Liver (tissue), 9 donors: ENCODE measurements around the gene PEX6. TPM values are rescaled to one million over a fixed set of nuclear protein-coding genes. Genes with fewer than 3 reads are reported as not detected.

Experiments
- DNase-seq: peaks from one replicate; pipeline ENCODE4 v3.0.0-alpha.2; 2017; ENCODE audit warnings: low spot score
- H3K27ac ChIP-seq, 2 donors: one replicate each; pipeline ENCODE4 v1.7.0; 2013; ENCODE audit warnings: inconsistent platforms in 2 of 2, low read length in 2 of 2, control low read depth in 1 of 2, low read depth in 1 of 2, mild to moderate bottlenecking in 1 of 2
- H3K27me3 ChIP-seq, 4 donors: one replicate each; pipeline versions ENCODE4 v1.6.1 to v1.7.0; 2013; ENCODE audit warnings: low read length in 3 of 4, inconsistent platforms in 1 of 4, mild to moderate bottlenecking in 1 of 4, moderate library complexity in 1 of 4; ENCODE audit not compliant: control insufficient read depth in 4 of 4, insufficient read depth in 4 of 4
- H3K36me3 ChIP-seq, 4 donors: one replicate each; pipeline versions ENCODE4 v1.6.1 to v1.7.0; 2013; ENCODE audit warnings: low read length in 3 of 4, mild to moderate bottlenecking in 3 of 4, low read depth in 1 of 4, moderate library complexity in 1 of 4; ENCODE audit not compliant: control insufficient read depth in 4 of 4, insufficient read depth in 3 of 4
- H3K4me1 ChIP-seq, 4 donors: one replicate each; pipeline versions ENCODE4 v1.6.1 to v1.7.0; 2013; ENCODE audit warnings: low read length in 3 of 4, mild to moderate bottlenecking in 3 of 4, moderate library complexity in 1 of 4; ENCODE audit not compliant: control insufficient read depth in 4 of 4, insufficient read depth in 4 of 4
- H3K4me3 ChIP-seq, 3 donors: one replicate each; pipeline versions ENCODE4 v1.6.1 to v1.7.0; 2013; ENCODE audit warnings: low read length in 3 of 3, control low read depth in 1 of 3, low read depth in 1 of 3, mild to moderate bottlenecking in 1 of 3
- H3K9ac ChIP-seq, 2 donors: one replicate each; pipeline ENCODE4 v1.7.0; 2013; ENCODE audit warnings: low read length in 2 of 2, mild to moderate bottlenecking in 2 of 2, moderate library complexity in 2 of 2, control low read depth in 1 of 2, low read depth in 1 of 2
- H3K9me3 ChIP-seq, 4 donors: one replicate each; pipeline versions ENCODE4 v1.6.1 to v1.7.0; 2013; ENCODE audit warnings: low read length in 3 of 4; ENCODE audit not compliant: control insufficient read depth in 4 of 4
- ATF3 ChIP-seq: IDR thresholded peaks from 2 replicates; pipeline ENCODE4 v1.6.1; 2016; ENCODE audit warnings: antibody characterized with exemption
- CTCF ChIP-seq: fragments of 150-350 bp; IDR thresholded peaks from 2 replicates; pipeline ENCODE4 v1.5.1; 2017; ENCODE audit warnings: improper control_type of control experiment, low read depth, low read length; ENCODE audit not compliant: missing input control
- EGR1 ChIP-seq, 2 donors: IDR thresholded peaks; 2 replicates each; pipeline ENCODE4 v1.6.1; 2016 to 2018; ENCODE audit warnings: antibody characterized with exemption in 2 of 2, low read depth in 2 of 2
- FOXA1 ChIP-seq: IDR thresholded peaks from 2 replicates; pipeline ENCODE4 v1.6.1; 2016; ENCODE audit warnings: antibody characterized with exemption
- FOXA2 ChIP-seq: IDR thresholded peaks from 2 replicates; pipeline ENCODE4 v1.6.1; 2016; ENCODE audit warnings: antibody characterized with exemption
- GABPA ChIP-seq, 2 donors: IDR thresholded peaks in 1 of 2; conservative IDR thresholded peaks in 1 of 2; 2 replicates each; pipeline ENCODE4 v1.6.1; 2016; ENCODE audit warnings: antibody characterized with exemption in 2 of 2, mild to moderate bottlenecking in 1 of 2, moderate library complexity in 1 of 2
- HNF4A ChIP-seq, 2 donors: conservative IDR thresholded peaks; 2 replicates each; pipeline ENCODE4 v1.6.1; 2016; ENCODE audit warnings: antibody characterized with exemption in 2 of 2, mild to moderate bottlenecking in 2 of 2
- HNF4G ChIP-seq: IDR thresholded peaks from 2 replicates; pipeline ENCODE4 v1.6.1; 2016; ENCODE audit warnings: antibody characterized with exemption
- JUND ChIP-seq, 2 donors: IDR thresholded peaks; 2 replicates each; pipeline ENCODE4 v1.6.1; 2016; ENCODE audit warnings: antibody characterized with exemption in 2 of 2
- MAX ChIP-seq: IDR thresholded peaks from 2 replicates; pipeline ENCODE4 v1.6.1; 2016; ENCODE audit warnings: antibody characterized with exemption
- NR2F2 ChIP-seq: IDR thresholded peaks from 2 replicates; pipeline ENCODE4 v1.6.1; 2016; ENCODE audit warnings: antibody characterized with exemption
- RAD21 ChIP-seq, 2 donors: IDR thresholded peaks; 2 replicates each; pipeline ENCODE4 v1.6.1; 2016; ENCODE audit warnings: antibody characterized with exemption in 2 of 2, mild to moderate bottlenecking in 2 of 2
- REST ChIP-seq: IDR thresholded peaks from 2 replicates; pipeline ENCODE4 v1.6.1; 2016; ENCODE audit warnings: antibody characterized with exemption, mild to moderate bottlenecking
- RXRA ChIP-seq, 2 donors: IDR thresholded peaks; 2 replicates each; pipeline ENCODE4 v1.6.1; 2017 to 2018; ENCODE audit warnings: antibody characterized with exemption in 2 of 2, mild to moderate bottlenecking in 1 of 2
- SP1 ChIP-seq: IDR thresholded peaks from 2 replicates; pipeline ENCODE4 v1.6.1; 2018; ENCODE audit warnings: antibody characterized with exemption, mild to moderate bottlenecking
- TAF1 ChIP-seq: conservative IDR thresholded peaks from 2 replicates; pipeline ENCODE4 v1.6.1; 2016; ENCODE audit warnings: antibody characterized with exemption, mild to moderate bottlenecking
- YY1 ChIP-seq: IDR thresholded peaks from 2 replicates; pipeline ENCODE4 v1.6.1; 2016; ENCODE audit warnings: antibody characterized with exemption, mild to moderate bottlenecking
- ZBTB33 ChIP-seq: IDR thresholded peaks from 2 replicates; pipeline ENCODE4 v1.6.1; 2016; ENCODE audit warnings: antibody characterized with exemption
- WGBS: extraction: QIAGEN DNeasy Blood & Tissue Kit; methylation state at CpG from one replicate; pipeline ENCODE4 v1.1.7; 2013; 5-methylcytosine and 5-hydroxymethylcytosine counted together
- polyA plus RNA-seq, 2 donors: library from polyadenylated mRNA; stranded (reverse) in 1 of 2; unstranded in 1 of 2; fragments of 200-250 nt in 1 of 2; fragments of >200 nt in 1 of 2; fragmentation: Nextera tagmentation in 1 of 2; extraction: Ambion mirVana in 1 of 2; gene quantifications; one replicate each; pipeline versions ENCODE4 v1.2.1 to v1.2.3, GENCODE V29; 2013 to 2015
- total RNA-seq, 2 donors: library from RNA; depleted of rRNA; stranded (reverse); fragments of >200 nt; gene quantifications; one replicate each; pipeline ENCODE4 v1.2.3, GENCODE V29; 2014
- donor health status: healthy.
- donor health status: healthy.
- donor health status: healthy.
- donor health status: healthy.
- donor health status: healthy.

The PEX6 gene
- total and polyA plus RNA-seq, 4 donors: 5.4 to 20.7 (median 15.2) TPM

GRCh38 chr6:42937548-42938427, 41.2 kb downstream of the PEX6 start:
- no peak for DNase-seq
- Histone ChIP-seq H3K27me3 (no peaks in the 10 kb centered on the region), H3K27ac (peak overlapping the region; percentile 9 to 83), H3K4me1 (peaks cover 23 to 65% (median 55%) of the 10 kb centered on the region in 4 donors), H3K36me3 (peaks cover 2 to 19% (median 5%) of the 10 kb centered on the region in 4 donors), H3K4me3 (no peak overlapping the region), H3K9me3 (no peaks in the 10 kb centered on the region), H3K9ac (no peak overlapping the region)
- no peak for TF ChIP-seq HNF4G
- no peak for TF ChIP-seq GABPA (IDR thresholded peaks at IDR 0.05 in 1 of 2, conservative IDR thresholded peaks at IDR 0.05 in 1 of 2)
- peak; percentile 40 to 52 for TF ChIP-seq HNF4A (conservative IDR thresholded peaks at IDR 0.05)
- peak; percentile 69 for TF ChIP-seq SP1
- peak; percentile 47 for TF ChIP-seq MAX
- peak; percentile 71 to 90 for TF ChIP-seq RXRA (IDR thresholded peaks at IDR 0.05)
- TF ChIP-seq JUND (IDR thresholded peaks at IDR 0.05): no peak
- WGBS: 64% methylated on average over 13 of the region's 13 CpGs

GRCh38 chr6:42936398-42936797, 42.6 kb downstream of the PEX6 start:
- TF ChIP-seq YY1 (no peak), HNF4A (conservative IDR thresholded peaks at IDR 0.05) (peak in 1 of 2 donors; percentile 13), ATF3 (no peak), RXRA (IDR thresholded peaks at IDR 0.05) (peak; percentile 24 to 41), GABPA (IDR thresholded peaks at IDR 0.05 in 1 of 2, conservative IDR thresholded peaks at IDR 0.05 in 1 of 2) (no peak), FOXA1 (no peak), SP1 (peak; percentile 13), RAD21 (IDR thresholded peaks at IDR 0.05) (no peak), CTCF (no peak), REST (no peak), ZBTB33 (no peak), MAX (no peak), TAF1 (no peak), FOXA2 (no peak), NR2F2 (no peak), JUND (IDR thresholded peaks at IDR 0.05) (no peak), EGR1 (IDR thresholded peaks at IDR 0.05; ENCODE audit: low read depth in 2 of 2) (no peak), HNF4G (no peak)
- DNase-seq: no peak
- H3K36me3 ChIP-seq: peaks cover 2 to 19% (median 5%) of the 10 kb centered on the region in 4 donors
- H3K27ac ChIP-seq: no peak overlapping the region
- H3K9ac ChIP-seq: no peak overlapping the region
- 67% methylated on average over 11 of the region's 11 CpGs for WGBS
- H3K9me3 ChIP-seq: no peaks in the 10 kb centered on the region
- H3K4me3 ChIP-seq: no peak overlapping the region
- peaks cover 21 to 61% (median 54%) of the 10 kb centered on the region in 4 donors for H3K4me1 ChIP-seq
- H3K27me3 ChIP-seq: no peaks in the 10 kb centered on the region
